ENCODE data around the gene TBC1D10A. TPM values are rescaled to one million over a fixed set of nuclear protein-coding genes. Genes with fewer than 3 reads are reported as not detected.

The TBC1D10A gene
- polyA plus RNA-seq, 1 of the 3 experiments (the other 2 are of a cell fraction) = 15.3 TPM

DNA sequence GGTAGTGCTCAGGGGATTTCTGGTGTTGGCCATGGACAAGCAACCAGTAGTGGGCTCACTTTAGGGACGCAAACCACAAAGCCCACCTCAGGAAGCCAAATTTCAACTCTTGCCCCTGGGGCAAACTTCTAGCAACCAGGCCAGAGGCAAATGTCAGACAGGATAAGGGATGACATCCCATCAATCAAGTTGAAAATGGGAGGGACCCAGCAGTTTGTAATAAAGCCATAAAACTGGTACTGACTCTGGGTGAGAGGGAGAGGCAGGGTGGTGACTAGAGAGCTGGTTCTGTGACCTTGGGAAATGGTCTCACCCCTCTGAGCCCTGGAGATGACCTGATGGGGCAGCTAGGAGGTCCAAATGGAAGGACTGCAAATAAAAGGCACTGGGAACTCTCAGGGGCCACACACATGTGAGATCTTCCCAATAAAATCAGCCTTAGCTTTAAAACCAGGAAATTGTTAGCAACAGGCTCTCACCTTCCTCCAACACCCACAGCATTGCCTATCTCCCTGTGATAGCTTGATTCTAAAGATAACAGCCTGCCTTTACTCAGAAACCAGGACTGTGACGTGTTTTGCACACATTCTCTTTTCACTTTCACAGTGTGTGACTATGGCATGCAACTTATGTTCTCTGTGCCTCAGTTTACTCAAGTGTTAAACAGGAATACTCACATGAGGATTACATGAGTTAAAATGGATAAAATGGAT, 6.4 kb upstream of the TBC1D10A start:
- Histone ChIP-seq H3K27me3 (ENCODE audit: insufficient read depth) (no peaks in the 10 kb centered on the region), H3K9me3 (no peaks in the 10 kb centered on the region), H2AFZ (ENCODE audit: low read depth) (no peak overlapping the region), H3K27ac (ENCODE audit: low read depth in 2 of 2, low read length in 1 of 2) (no peak overlapping the region), H3K4me2 (no peak overlapping the region), H3K4me1 (ENCODE audit: control insufficient read depth in 1 of 2, insufficient read depth in 2 of 2, low read depth in 1 of 2, low read length in 1 of 2) (no peaks in the 10 kb centered on the region), H3K4me3 (ENCODE audit: low read depth in 2 of 2, low read length in 1 of 2) (no peak overlapping the region), H3F3A (replicated peaks; ENCODE audit: insufficient read depth) (peaks cover 19% of the 10 kb centered on the region), H3K36me3 (replicated peaks in 1 of 2; ENCODE audit: control insufficient read depth in 1 of 2, insufficient read depth in 2 of 2, low read length in 1 of 2) (peaks cover 43 to 69% of the 10 kb centered on the region in 2 experiments), H3K9ac (no peak overlapping the region), H3K79me2 (ENCODE audit: insufficient read depth) (no peaks in the 10 kb centered on the region), H4K20me1 (ENCODE audit: insufficient read depth) (no peaks in the 10 kb centered on the region), H3K9me2 (no peaks in the 10 kb centered on the region)
- WGBS (ENCODE audit: low lambda C conversion rate) = 100% methylated on average over 2 of the region's 2 CpGs
- DNase-seq = no peak
- TF ChIP-seq, protein P1, sequence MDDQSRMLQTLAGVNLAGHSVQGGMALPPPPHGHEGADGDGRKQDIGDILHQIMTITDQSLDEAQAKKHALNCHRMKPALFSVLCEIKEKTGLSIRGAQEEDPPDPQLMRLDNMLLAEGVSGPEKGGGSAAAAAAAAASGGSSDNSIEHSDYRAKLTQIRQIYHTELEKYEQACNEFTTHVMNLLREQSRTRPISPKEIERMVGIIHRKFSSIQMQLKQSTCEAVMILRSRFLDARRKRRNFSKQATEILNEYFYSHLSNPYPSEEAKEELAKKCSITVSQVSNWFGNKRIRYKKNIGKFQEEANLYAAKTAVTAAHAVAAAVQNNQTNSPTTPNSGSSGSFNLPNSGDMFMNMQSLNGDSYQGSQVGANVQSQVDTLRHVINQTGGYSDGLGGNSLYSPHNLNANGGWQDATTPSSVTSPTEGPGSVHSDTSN (IDR thresholded peaks at IDR 0.05) = no peak
- TF ChIP-seq FOXM1 (IDR thresholded peaks at IDR 0.05; ENCODE audit: low read depth) (no peak), ELF1 (IDR thresholded peaks at IDR 0.05) (no peak), NRF1 (IDR thresholded peaks at IDR 0.05; ENCODE audit: low read depth, low read length) (no peak), NFIC (IDR thresholded peaks at IDR 0.05; ENCODE audit: borderline replicate concordance) (no peak), SIN3A (IDR thresholded peaks at IDR 0.05; ENCODE audit: borderline replicate concordance, low read depth, low read length) (no peak), POLR2AphosphoS5 (IDR thresholded peaks at IDR 0.05; ENCODE audit: low read depth, low read length) (no peak), RAD21 (IDR thresholded peaks at IDR 0.05; ENCODE audit: low read length) (no peak), JUND (IDR thresholded peaks at IDR 0.05) (no peak), FOSL2 (IDR thresholded peaks at IDR 0.05; ENCODE audit: borderline replicate concordance, low read depth) (no peak), GATA2 (CRISPR knock-in tag; IDR thresholded peaks at IDR 0.05) (no peak), GABPA (IDR thresholded peaks at IDR 0.05; ENCODE audit: low read depth) (no peak), SMC3 (IDR thresholded peaks at IDR 0.05; ENCODE audit: low read depth, low read length) (no peak), RXRA (IDR thresholded peaks at IDR 0.05; ENCODE audit: borderline replicate concordance, low read depth) (no peak), EP300 (IDR thresholded peaks at IDR 0.05; ENCODE audit: borderline replicate concordance in 1 of 2, low read depth in 1 of 2, low read length in 1 of 2) (no peak)
- TF ChIP-seq, protein P2, sequence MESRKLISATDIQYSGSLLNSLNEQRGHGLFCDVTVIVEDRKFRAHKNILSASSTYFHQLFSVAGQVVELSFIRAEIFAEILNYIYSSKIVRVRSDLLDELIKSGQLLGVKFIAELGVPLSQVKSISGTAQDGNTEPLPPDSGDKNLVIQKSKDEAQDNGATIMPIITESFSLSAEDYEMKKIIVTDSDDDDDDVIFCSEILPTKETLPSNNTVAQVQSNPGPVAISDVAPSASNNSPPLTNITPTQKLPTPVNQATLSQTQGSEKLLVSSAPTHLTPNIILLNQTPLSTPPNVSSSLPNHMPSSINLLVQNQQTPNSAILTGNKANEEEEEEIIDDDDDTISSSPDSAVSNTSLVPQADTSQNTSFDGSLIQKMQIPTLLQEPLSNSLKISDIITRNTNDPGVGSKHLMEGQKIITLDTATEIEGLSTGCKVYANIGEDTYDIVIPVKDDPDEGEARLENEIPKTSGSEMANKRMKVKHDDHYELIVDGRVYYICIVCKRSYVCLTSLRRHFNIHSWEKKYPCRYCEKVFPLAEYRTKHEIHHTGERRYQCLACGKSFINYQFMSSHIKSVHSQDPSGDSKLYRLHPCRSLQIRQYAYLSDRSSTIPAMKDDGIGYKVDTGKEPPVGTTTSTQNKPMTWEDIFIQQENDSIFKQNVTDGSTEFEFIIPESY (IDR thresholded peaks at IDR 0.05; ENCODE audit: borderline replicate concordance, low read depth) = no peak
- TF ChIP-seq, protein P3, sequence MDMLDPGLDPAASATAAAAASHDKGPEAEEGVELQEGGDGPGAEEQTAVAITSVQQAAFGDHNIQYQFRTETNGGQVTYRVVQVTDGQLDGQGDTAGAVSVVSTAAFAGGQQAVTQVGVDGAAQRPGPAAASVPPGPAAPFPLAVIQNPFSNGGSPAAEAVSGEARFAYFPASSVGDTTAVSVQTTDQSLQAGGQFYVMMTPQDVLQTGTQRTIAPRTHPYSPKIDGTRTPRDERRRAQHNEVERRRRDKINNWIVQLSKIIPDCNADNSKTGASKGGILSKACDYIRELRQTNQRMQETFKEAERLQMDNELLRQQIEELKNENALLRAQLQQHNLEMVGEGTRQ (IDR thresholded peaks at IDR 0.05; ENCODE audit: borderline replicate concordance, low read depth, low read length) = no peak
- TF ChIP-seq, protein P4, sequence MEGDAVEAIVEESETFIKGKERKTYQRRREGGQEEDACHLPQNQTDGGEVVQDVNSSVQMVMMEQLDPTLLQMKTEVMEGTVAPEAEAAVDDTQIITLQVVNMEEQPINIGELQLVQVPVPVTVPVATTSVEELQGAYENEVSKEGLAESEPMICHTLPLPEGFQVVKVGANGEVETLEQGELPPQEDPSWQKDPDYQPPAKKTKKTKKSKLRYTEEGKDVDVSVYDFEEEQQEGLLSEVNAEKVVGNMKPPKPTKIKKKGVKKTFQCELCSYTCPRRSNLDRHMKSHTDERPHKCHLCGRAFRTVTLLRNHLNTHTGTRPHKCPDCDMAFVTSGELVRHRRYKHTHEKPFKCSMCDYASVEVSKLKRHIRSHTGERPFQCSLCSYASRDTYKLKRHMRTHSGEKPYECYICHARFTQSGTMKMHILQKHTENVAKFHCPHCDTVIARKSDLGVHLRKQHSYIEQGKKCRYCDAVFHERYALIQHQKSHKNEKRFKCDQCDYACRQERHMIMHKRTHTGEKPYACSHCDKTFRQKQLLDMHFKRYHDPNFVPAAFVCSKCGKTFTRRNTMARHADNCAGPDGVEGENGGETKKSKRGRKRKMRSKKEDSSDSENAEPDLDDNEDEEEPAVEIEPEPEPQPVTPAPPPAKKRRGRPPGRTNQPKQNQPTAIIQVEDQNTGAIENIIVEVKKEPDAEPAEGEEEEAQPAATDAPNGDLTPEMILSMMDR (IDR thresholded peaks at IDR 0.05) = no peak
- TF ChIP-seq, protein P5, sequence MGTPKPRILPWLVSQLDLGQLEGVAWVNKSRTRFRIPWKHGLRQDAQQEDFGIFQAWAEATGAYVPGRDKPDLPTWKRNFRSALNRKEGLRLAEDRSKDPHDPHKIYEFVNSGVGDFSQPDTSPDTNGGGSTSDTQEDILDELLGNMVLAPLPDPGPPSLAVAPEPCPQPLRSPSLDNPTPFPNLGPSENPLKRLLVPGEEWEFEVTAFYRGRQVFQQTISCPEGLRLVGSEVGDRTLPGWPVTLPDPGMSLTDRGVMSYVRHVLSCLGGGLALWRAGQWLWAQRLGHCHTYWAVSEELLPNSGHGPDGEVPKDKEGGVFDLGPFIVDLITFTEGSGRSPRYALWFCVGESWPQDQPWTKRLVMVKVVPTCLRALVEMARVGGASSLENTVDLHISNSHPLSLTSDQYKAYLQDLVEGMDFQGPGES (IDR thresholded peaks at IDR 0.05; ENCODE audit: low read depth, low read length) = no peak
- POLR2A ChIA-PET = interaction anchor here (1.1 kb wide), 1 partner anchor 23 kb away, joined by 4 read pairs; the partner anchor contains the start of genes CCDC157 and SF3A1
- CTCF ChIA-PET = interaction anchor here (1.4 to 1.5 kb wide), 2 partner anchors 45 to 54 kb away, joined by 4 read pairs; partner anchors contain the start of genes CASTOR1 and RNF215
